SK-N-SH (cell line): Measurements from ENCODE around the gene PFKFB2.

Experiments used
- TAF1 ChIP-seq: IDR thresholded peaks from 2 replicates; pipeline ENCODE4 v1.6.1; 2012; ENCODE audit warnings: low read depth, mild to moderate bottlenecking, low read length, moderate library complexity, borderline replicate concordance
- TF ChIP-seq, protein P1 (sequence below): fragments of 200-600 bp; sonication (generic); IDR thresholded peaks from 2 replicates; pipeline ENCODE4 v1.6.1; 2017; ENCODE audit warnings: antibody characterized with exemption, mild to moderate bottlenecking, moderate library complexity

DNA sequence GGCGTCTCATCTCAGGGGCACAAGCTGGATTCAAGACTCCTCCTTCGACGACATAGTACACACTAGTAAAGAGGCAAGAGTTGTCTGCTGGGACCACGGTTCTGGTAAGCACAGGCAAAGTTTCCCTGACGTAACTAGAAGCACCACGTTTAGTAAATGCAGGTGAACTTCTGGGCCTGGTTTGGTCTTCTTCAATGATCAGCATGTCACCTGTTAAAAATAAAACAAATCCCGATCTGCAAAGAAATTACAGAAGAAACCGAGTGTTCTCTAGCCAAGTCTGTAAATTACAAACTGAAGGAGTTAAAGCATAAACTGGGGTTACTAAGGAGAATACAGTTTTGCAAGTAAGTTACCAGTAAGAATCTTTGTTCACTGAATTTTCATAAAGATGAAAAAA, 3.6 kb upstream of the PFKFB2 start:
- TF ChIP-seq, protein P1, sequence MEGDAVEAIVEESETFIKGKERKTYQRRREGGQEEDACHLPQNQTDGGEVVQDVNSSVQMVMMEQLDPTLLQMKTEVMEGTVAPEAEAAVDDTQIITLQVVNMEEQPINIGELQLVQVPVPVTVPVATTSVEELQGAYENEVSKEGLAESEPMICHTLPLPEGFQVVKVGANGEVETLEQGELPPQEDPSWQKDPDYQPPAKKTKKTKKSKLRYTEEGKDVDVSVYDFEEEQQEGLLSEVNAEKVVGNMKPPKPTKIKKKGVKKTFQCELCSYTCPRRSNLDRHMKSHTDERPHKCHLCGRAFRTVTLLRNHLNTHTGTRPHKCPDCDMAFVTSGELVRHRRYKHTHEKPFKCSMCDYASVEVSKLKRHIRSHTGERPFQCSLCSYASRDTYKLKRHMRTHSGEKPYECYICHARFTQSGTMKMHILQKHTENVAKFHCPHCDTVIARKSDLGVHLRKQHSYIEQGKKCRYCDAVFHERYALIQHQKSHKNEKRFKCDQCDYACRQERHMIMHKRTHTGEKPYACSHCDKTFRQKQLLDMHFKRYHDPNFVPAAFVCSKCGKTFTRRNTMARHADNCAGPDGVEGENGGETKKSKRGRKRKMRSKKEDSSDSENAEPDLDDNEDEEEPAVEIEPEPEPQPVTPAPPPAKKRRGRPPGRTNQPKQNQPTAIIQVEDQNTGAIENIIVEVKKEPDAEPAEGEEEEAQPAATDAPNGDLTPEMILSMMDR = no peak
- TF ChIP-seq TAF1 = no peak
